Stimulated activated CD8-positive, alpha-beta memory T cell treated with anti-CD3 and anti-CD28 coated beads, Interleukin-15, amount 100 ng/mL, for 4 hours (primary cell): ENCODE data around the gene KSR1.
"Not testable (repeated sequence)": the region's sequence is repeated elsewhere in the genome, so short reads cannot be mapped to it uniquely, and the experiment has no call there.

Source experiments
- DNase-seq, 2 donors: peaks; one replicate each; pipeline ENCODE4 v3.0.0-alpha.2; 2020; ENCODE audit warnings: low read depth in 2 of 2

KSR1 gene

DNA sequence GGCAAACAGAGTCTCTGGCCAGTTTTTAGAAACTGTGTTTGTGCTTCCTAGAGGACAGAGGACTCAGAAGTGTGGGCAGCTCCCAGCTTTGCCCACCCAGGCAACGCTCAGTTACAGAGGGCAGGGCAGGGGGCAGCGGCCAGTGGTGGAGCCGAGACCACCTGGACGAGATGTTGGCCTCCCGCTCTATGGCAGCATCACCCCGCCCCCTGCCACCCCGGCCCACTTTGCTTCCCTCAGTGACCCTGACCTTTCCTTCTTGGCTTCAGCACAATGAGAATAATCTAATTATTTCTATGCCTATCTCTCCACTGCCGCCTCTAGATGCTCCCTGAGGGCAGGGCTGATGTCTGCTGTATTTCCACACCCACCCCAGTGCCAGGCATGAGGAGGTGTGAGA, 200.4 kb downstream of the KSR1 start:
- not testable (repeated sequence) for DNase-seq

DNA sequence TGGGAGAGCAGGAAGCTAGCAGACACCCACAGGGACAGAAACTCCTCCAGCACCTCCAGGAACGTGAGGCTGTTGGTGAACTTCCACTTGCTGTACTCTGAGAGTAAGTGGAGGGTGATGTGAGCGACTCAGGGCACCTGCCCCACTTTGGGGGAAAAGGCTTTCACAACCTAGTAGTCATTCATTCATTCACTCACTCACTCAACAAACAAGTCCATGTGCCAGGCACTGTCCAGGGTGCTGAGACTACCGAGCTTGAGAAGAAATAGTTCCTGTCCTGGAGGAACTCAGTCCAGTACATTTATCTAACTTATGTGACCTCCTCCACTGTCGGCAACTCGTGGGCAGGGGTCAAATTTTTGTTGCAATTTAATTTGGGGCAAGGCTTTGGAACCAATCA, 201.4 kb downstream of the KSR1 start:
- no peak for DNase-seq

- no peak for DNase-seq
Measured at GRCh38 chr17:27659683-27660082, 203.4 kb downstream of the KSR1 start.

- no peak for DNase-seq
Measured at GRCh38 chr17:27660436-27660835, 204.2 kb downstream of the KSR1 start.

DNA sequence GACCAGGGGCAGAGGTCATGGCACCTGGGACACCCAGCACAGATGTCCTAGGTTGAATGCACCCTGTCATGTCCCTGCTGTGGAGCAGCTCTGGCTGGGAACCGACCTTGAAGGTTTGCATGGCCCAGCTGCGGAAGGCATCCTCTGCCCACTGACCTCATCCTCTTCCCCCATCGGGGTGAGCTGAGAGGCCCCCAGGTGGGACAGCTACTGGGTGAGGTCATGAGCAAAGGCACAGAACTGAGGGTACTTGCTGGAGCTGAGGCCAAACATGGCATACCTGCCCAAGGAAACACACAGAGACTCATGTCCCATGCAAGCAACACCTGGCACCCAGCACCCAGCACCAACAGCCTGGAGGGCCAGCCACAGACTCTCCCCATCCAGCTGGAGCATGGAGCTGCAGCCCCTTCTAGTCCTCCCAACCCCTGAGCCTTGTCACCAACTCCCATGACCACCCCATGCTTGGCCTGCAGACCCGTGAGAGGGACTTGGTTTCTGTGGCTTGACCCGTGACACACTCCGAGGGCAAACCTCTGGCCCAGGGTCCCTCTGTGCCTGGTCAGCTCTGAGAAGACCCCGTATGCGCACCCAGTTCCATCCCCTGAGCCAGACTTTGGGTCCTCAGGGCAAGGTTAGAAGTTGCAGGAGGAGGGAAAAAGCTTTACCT, 207.8 kb downstream of the KSR1 start:
- no peak for DNase-seq

- DNase-seq, result no peak
Measured at GRCh38 chr17:27664606-27664965, 208.3 kb downstream of the KSR1 start.

- no peak for DNase-seq
Measured at GRCh38 chr17:27665549-27665948, 209.3 kb downstream of the KSR1 start.

DNA sequence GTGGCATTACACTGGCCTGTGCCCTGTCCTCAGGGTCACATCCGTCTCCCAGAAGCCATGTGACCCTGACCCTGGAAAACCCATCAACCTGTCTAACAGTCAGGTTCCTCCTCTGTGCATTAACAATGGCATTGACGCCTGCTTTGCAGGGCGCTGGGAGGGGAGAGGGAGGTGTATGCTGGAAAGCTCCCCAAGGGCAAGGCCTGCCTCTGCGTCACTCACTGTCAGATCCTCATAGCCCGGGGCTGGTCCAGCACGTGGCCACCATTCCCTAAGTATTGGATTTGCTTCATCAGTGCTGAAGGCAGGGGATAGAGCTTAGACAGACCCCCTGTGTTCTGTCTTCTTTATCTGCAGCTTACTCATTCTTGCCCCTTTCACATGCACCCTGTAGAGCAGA, 210.0 kb downstream of the KSR1 start:
- DNase-seq, result not testable (repeated sequence)

DNA sequence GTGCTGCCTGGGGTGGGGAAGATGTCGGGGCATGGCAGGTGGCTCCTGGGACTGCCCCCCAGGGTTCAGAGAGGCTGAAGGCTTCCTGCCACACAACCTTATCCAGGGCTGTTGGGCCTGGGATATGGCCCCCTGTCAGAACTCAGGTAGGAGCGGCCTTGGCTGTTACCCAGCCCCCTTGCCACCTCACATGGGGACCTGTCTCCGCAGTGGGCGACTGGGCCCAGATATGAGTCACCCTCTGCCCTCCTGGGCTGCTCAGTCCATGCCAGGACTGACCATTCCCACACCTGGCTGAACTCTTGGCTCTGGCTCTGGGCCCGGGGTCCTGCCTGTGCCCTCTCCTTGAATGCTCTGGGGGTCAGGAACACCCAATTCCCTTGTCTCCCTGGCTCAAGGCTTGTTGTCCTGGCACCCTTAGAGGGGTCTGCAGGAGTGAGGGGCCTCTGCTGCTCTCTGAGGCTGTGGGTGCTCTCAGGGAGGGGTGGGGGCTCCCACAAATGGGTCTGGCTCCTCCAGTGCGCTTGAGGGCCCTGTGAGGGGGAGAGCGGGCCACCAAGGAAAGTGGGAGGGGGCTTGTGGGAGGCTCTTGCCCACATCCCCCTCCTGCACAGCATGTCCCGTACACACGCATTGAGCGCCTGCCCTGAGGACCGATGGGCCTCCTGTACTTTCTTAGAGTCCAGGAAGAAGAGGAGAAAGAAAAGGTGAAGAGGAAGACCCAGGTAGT, 210.7 kb downstream of the KSR1 start:
- no peak for DNase-seq

- DNase-seq, result no peak
Measured at GRCh38 chr17:27667656-27668487, 211.6 kb downstream of the KSR1 start.

- DNase-seq, result no peak
Measured at GRCh38 chr17:27668488-27668823, 212.2 kb downstream of the KSR1 start.

DNA sequence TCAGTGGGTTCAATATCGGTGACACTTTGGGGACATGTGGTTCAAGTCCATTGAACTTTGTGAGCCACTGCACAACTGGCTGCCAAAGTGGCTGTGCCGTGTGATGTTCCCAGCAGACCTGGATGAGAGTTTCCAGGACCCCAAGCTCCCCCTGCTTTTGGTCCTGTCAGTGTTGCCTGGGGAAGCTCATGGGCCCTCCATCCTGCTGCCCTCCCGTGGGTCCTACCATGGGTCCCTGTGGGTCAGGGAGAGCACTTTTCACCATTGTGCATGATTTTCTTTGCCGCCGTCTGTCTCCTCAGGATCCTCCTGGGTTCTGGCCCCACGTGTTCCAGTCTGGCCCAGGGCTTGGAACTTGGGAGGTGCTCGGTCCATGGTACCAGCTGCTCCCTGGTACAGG, 212.9 kb downstream of the KSR1 start:
- DNase-seq, result no peak

- DNase-seq, result no peak
Measured at GRCh38 chr17:27669850-27670249, 213.6 kb downstream of the KSR1 start.

- DNase-seq, result no peak
Measured at GRCh38 chr17:27670791-27671590, 214.7 kb downstream of the KSR1 start.

GRCh38 chr17:27671591-27671910, 215.3 kb downstream of the KSR1 start:
- DNase-seq, result no peak

GRCh38 chr17:27671977-27672480, 215.8 kb downstream of the KSR1 start:
- DNase-seq, result not testable (repeated sequence)

DNA sequence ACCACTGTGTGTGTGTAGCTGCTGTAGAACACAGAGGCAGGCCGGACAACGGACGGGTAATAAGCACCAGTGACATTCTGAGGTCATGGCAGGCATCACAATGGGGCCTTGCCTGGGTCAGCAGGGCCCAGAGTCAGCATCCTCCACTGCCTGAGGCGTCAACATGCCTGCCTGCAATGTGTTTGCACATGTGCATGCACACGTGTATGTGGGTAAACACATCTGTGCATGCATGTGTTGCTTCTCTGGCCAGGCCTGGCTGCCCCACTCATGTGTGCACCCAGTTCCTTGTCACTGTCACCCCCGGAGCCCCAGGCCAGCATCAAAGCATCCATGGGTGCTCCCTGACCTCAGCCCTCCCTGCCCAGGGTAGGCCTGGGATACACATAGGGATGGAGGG, 218.1 kb downstream of the KSR1 start:
- DNase-seq, result no peak
